ENCODE results near the gene TRPM2. TPM values are rescaled to one million over a fixed set of nuclear protein-coding genes. Genes with fewer than 3 reads are reported as not detected.

TRPM2 gene
- total and polyA plus RNA-seq, 5 donors from 2014 or later: 0.38 to 3.1 (median 1.1) TPM

- Histone ChIP-seq H3K36me3 (ENCODE audit: control insufficient read depth, insufficient read depth, low read length) (no peaks in the 10 kb centered on the region), H3K4me3 (ENCODE audit: low read depth, low read length) (no peak overlapping the region), H3K9me3 (ENCODE audit: control insufficient read depth in 2 of 2, low read length in 2 of 2) (peaks cover 7 to 12% of the 10 kb centered on the region in 2 experiments), H3K27me3 (ENCODE audit: control insufficient read depth, insufficient read depth, low read length) (no peaks in the 10 kb centered on the region), H3K27ac (ENCODE audit: insufficient read depth, low read length, poor library complexity, severe bottlenecking) (no peak overlapping the region), H3K4me1 (ENCODE audit: control insufficient read depth, insufficient read depth, low read length, poor library complexity, severe bottlenecking) (no peaks in the 10 kb centered on the region)
- Mint-ChIP-seq H3K4me3 (no peak overlapping the region), H3K36me3 (peaks cover 3% of the 10 kb centered on the region), H3K9me3 (peaks cover 0 to 18% (median 10%) of the 10 kb centered on the region in 7 donors), H3K4me1 (no peaks in the 10 kb centered on the region), H3K27ac (no peak overlapping the region), H3K27me3 (no peaks in the 10 kb centered on the region)
- no peak for DNase-seq
- no peak for ATAC-seq (ENCODE audit: low read depth in 2 of 2)
Measured at GRCh38 chr21:44433791-44434567, 80.6 kb downstream of the TRPM2 start.

GRCh38 chr21:44434568-44434925, 81.1 kb downstream of the TRPM2 start:
- Mint-ChIP-seq H3K36me3 (peaks cover 3% of the 10 kb centered on the region), H3K9me3 (peaks cover 0 to 18% (median 10%) of the 10 kb centered on the region in 7 donors), H3K27ac (no peak overlapping the region), H3K4me1 (no peaks in the 10 kb centered on the region), H3K4me3 (no peak overlapping the region), H3K27me3 (no peaks in the 10 kb centered on the region)
- Histone ChIP-seq H3K9me3 (ENCODE audit: control insufficient read depth in 2 of 2, low read length in 2 of 2) (peaks cover 7 to 11% of the 10 kb centered on the region in 2 experiments), H3K27me3 (ENCODE audit: control insufficient read depth, insufficient read depth, low read length) (no peaks in the 10 kb centered on the region), H3K4me1 (ENCODE audit: control insufficient read depth, insufficient read depth, low read length, poor library complexity, severe bottlenecking) (no peaks in the 10 kb centered on the region), H3K36me3 (ENCODE audit: control insufficient read depth, insufficient read depth, low read length) (no peaks in the 10 kb centered on the region), H3K4me3 (ENCODE audit: low read depth, low read length) (no peak overlapping the region), H3K27ac (ENCODE audit: insufficient read depth, low read length, poor library complexity, severe bottlenecking) (no peak overlapping the region)
- ATAC-seq (ENCODE audit: low read depth in 2 of 2) (no peak), DNase-seq (no peak)

GRCh38 chr21:44434936-44435635, 81.7 kb downstream of the TRPM2 start:
- Histone ChIP-seq H3K27ac (ENCODE audit: insufficient read depth, low read length, poor library complexity, severe bottlenecking) (no peak overlapping the region), H3K9me3 (ENCODE audit: control insufficient read depth in 2 of 2, low read length in 2 of 2) (peaks cover 1 to 5% of the 10 kb centered on the region in 2 experiments)
- H3K4me1 Mint-ChIP-seq: no peaks in the 10 kb centered on the region

GRCh38 chr21:44436111-44436611, 82.7 kb downstream of the TRPM2 start:
- Mint-ChIP-seq H3K27ac (peak overlapping the region in 1 of 3 donors; percentile 35), H3K27me3 (no peaks in the 10 kb centered on the region), H3K4me1 (no peaks in the 10 kb centered on the region), H3K9me3 (peaks cover 0 to 9% (median 7%) of the 10 kb centered on the region in 7 donors), H3K4me3 (no peak overlapping the region), H3K36me3 (peaks cover 3% of the 10 kb centered on the region)
- DNase-seq (no peak), ATAC-seq (ENCODE audit: low read depth in 2 of 2) (no peak)
- H3K27ac ChIP-seq (ENCODE audit: insufficient read depth, low read length, poor library complexity, severe bottlenecking): no peak overlapping the region
- no peaks in the 10 kb centered on the region for H3K4me1 ChIP-seq (ENCODE audit: control insufficient read depth, insufficient read depth, low read length, poor library complexity, severe bottlenecking)
- H3K27me3 ChIP-seq (ENCODE audit: control insufficient read depth, insufficient read depth, low read length): no peaks in the 10 kb centered on the region
- H3K9me3 ChIP-seq (ENCODE audit: control insufficient read depth in 2 of 2, low read length in 2 of 2): peaks cover 0 to 1% of the 10 kb centered on the region in 2 experiments
- no peaks in the 10 kb centered on the region for H3K36me3 ChIP-seq (ENCODE audit: control insufficient read depth, insufficient read depth, low read length)
- H3K4me3 ChIP-seq (ENCODE audit: low read depth, low read length): no peak overlapping the region

More at GRCh38 chr21:44434936-44435635, 81.7 kb downstream of the TRPM2 start:
- peaks cover 0 to 13% (median 7%) of the 10 kb centered on the region in 7 donors for H3K9me3 Mint-ChIP-seq
- no peaks in the 10 kb centered on the region for H3K27me3 Mint-ChIP-seq
- Histone ChIP-seq H3K27me3 (ENCODE audit: control insufficient read depth, insufficient read depth, low read length) (no peaks in the 10 kb centered on the region), H3K36me3 (ENCODE audit: control insufficient read depth, insufficient read depth, low read length) (no peaks in the 10 kb centered on the region), H3K4me1 (ENCODE audit: control insufficient read depth, insufficient read depth, low read length, poor library complexity, severe bottlenecking) (no peaks in the 10 kb centered on the region), H3K4me3 (ENCODE audit: low read depth, low read length) (no peak overlapping the region)
- H3K4me3 Mint-ChIP-seq: no peak overlapping the region
- ATAC-seq (ENCODE audit: low read depth in 2 of 2) (no peak), DNase-seq (no peak)
- peaks cover 3% of the 10 kb centered on the region for H3K36me3 Mint-ChIP-seq
- H3K27ac Mint-ChIP-seq: peak overlapping the region in 1 of 3 donors; percentile 35

GRCh38 chr21:44436958-44437357, 83.5 kb downstream of the TRPM2 start:
- no peaks in the 10 kb centered on the region for H3K27me3 Mint-ChIP-seq
- H3K4me1 ChIP-seq (ENCODE audit: control insufficient read depth, insufficient read depth, low read length, poor library complexity, severe bottlenecking): no peaks in the 10 kb centered on the region
- no peaks in the 10 kb centered on the region for H3K27me3 ChIP-seq (ENCODE audit: control insufficient read depth, insufficient read depth, low read length)
- H3K36me3 ChIP-seq (ENCODE audit: control insufficient read depth, insufficient read depth, low read length): no peaks in the 10 kb centered on the region
- ATAC-seq (ENCODE audit: low read depth in 2 of 2) (no peak), DNase-seq (no peak)
- H3K9me3 Mint-ChIP-seq: peaks cover 0 to 3% (median 2%) of the 10 kb centered on the region in 7 donors
- no peak overlapping the region for H3K4me3 Mint-ChIP-seq
- no peak overlapping the region for H3K27ac ChIP-seq (ENCODE audit: insufficient read depth, low read length, poor library complexity, severe bottlenecking)
- H3K27ac Mint-ChIP-seq: no peak overlapping the region
- H3K4me3 ChIP-seq (ENCODE audit: low read depth, low read length): no peak overlapping the region
- no peaks in the 10 kb centered on the region for H3K4me1 Mint-ChIP-seq
- peaks cover 3% of the 10 kb centered on the region for H3K36me3 Mint-ChIP-seq
- H3K9me3 ChIP-seq (ENCODE audit: control insufficient read depth in 2 of 2, low read length in 2 of 2): no peaks in the 10 kb centered on the region

GRCh38 chr21:44437371-44437695, 83.9 kb downstream of the TRPM2 start:
- no peaks in the 10 kb centered on the region for H3K9me3 ChIP-seq (ENCODE audit: control insufficient read depth in 2 of 2, low read length in 2 of 2)
- no peaks in the 10 kb centered on the region for H3K36me3 ChIP-seq (ENCODE audit: control insufficient read depth, insufficient read depth, low read length)
- no peaks in the 10 kb centered on the region for H3K27me3 Mint-ChIP-seq
- no peaks in the 10 kb centered on the region for H3K4me1 ChIP-seq (ENCODE audit: control insufficient read depth, insufficient read depth, low read length, poor library complexity, severe bottlenecking)
- no peak overlapping the region for H3K27ac ChIP-seq (ENCODE audit: insufficient read depth, low read length, poor library complexity, severe bottlenecking)
- DNase-seq (no peak), ATAC-seq (ENCODE audit: low read depth in 2 of 2) (no peak)
- no peaks in the 10 kb centered on the region for H3K27me3 ChIP-seq (ENCODE audit: control insufficient read depth, insufficient read depth, low read length)
- peaks cover under 1% of the 10 kb centered on the region for H3K36me3 Mint-ChIP-seq
- no peak overlapping the region for H3K4me3 Mint-ChIP-seq
- no peak overlapping the region for H3K27ac Mint-ChIP-seq
- H3K9me3 Mint-ChIP-seq: peaks cover 0 to 2% (median 0%) of the 10 kb centered on the region in 7 donors
- H3K4me1 Mint-ChIP-seq: no peaks in the 10 kb centered on the region
- H3K4me3 ChIP-seq (ENCODE audit: low read depth, low read length): no peak overlapping the region

GRCh38 chr21:44437696-44438431, 84.4 kb downstream of the TRPM2 start:
- Mint-ChIP-seq H3K4me1 (no peaks in the 10 kb centered on the region), H3K36me3 (no peaks in the 10 kb centered on the region), H3K4me3 (no peak overlapping the region), H3K9me3 (peaks cover 0 to 2% (median 0%) of the 10 kb centered on the region in 7 donors), H3K27me3 (no peaks in the 10 kb centered on the region), H3K27ac (no peak overlapping the region)
- no peaks in the 10 kb centered on the region for H3K9me3 ChIP-seq (ENCODE audit: control insufficient read depth in 2 of 2, low read length in 2 of 2)
- no peaks in the 10 kb centered on the region for H3K4me1 ChIP-seq (ENCODE audit: control insufficient read depth, insufficient read depth, low read length, poor library complexity, severe bottlenecking)
- no peaks in the 10 kb centered on the region for H3K36me3 ChIP-seq (ENCODE audit: control insufficient read depth, insufficient read depth, low read length)
- no peak overlapping the region for H3K27ac ChIP-seq (ENCODE audit: insufficient read depth, low read length, poor library complexity, severe bottlenecking)
- H3K27me3 ChIP-seq (ENCODE audit: control insufficient read depth, insufficient read depth, low read length): no peaks in the 10 kb centered on the region
- no peak overlapping the region for H3K4me3 ChIP-seq (ENCODE audit: low read depth, low read length)
- ATAC-seq (ENCODE audit: low read depth in 2 of 2) (no peak), DNase-seq (no peak)

Measured in CD4-positive, CD25-positive, alpha-beta regulatory T cell (primary cell).